Lung (tissue), 12 donors: ENCODE data around the gene ETV7. TPM values are rescaled to one million over a fixed set of nuclear protein-coding genes. Genes with fewer than 3 reads are reported as not detected.

Source experiments
- ATAC-seq: fragments of 200-7000 bp; cut with Tn5 transposase; one replicate; pipeline ENCODE4 v1.9.1; 2020; ENCODE audit warnings: moderate number of reproducible peaks; ENCODE audit not compliant: insufficient read depth, low FRiP score
- DNase-seq, 3 donors: peaks; one replicate each; pipeline ENCODE4 v3.0.0-alpha.2; 2013 to 2017
- H3K27ac ChIP-seq, 2 donors: one replicate each; pipeline ENCODE4 v1.5.1; 2013; ENCODE audit warnings: mild to moderate bottlenecking in 2 of 2, moderate library complexity in 2 of 2, control low read depth in 1 of 2, inconsistent platforms in 1 of 2, low read depth in 1 of 2, low read length in 1 of 2
- H3K27me3 ChIP-seq, 3 donors: one replicate each; pipeline ENCODE4 v1.5.1; 2013; ENCODE audit warnings: low read length in 2 of 3; ENCODE audit not compliant: control insufficient read depth in 3 of 3, insufficient read depth in 3 of 3
- H3K36me3 ChIP-seq, 4 donors: one replicate each; pipeline ENCODE4 v1.5.1; 2013; ENCODE audit warnings: low read length in 4 of 4, mild to moderate bottlenecking in 1 of 4, moderate library complexity in 1 of 4; ENCODE audit not compliant: control insufficient read depth in 4 of 4, insufficient read depth in 4 of 4
- H3K4me1 ChIP-seq, 5 donors: one replicate each; pipeline ENCODE4 v1.5.1; 2013; ENCODE audit warnings: low read length in 5 of 5, mild to moderate bottlenecking in 2 of 5, moderate library complexity in 1 of 5; ENCODE audit not compliant: control insufficient read depth in 5 of 5, insufficient read depth in 5 of 5
- H3K4me3 ChIP-seq: one replicate; pipeline ENCODE4 v1.5.1; 2013; ENCODE audit warnings: mild to moderate bottlenecking, control low read depth, moderate library complexity
- H3K9ac ChIP-seq, 2 donors: one replicate each; pipeline ENCODE4 v1.5.1; 2013; ENCODE audit warnings: low read length in 2 of 2, control low read depth in 1 of 2; ENCODE audit not compliant: insufficient read depth in 1 of 2
- H3K9me3 ChIP-seq, 4 donors: one replicate each; pipeline ENCODE4 v1.5.1; 2013; ENCODE audit warnings: low read length in 3 of 4, mild to moderate bottlenecking in 1 of 4, moderate library complexity in 1 of 4; ENCODE audit not compliant: control insufficient read depth in 4 of 4, insufficient read depth in 3 of 4
- CTCF ChIP-seq: IDR thresholded peaks from 2 replicates; pipeline ENCODE4 v1.5.1; 2012; ENCODE audit warnings: mild to moderate bottlenecking; ENCODE audit errors: control extremely low read depth, extremely low read depth
- WGBS, 2 donors: extraction: QIAGEN DNeasy Blood & Tissue Kit; methylation state at CpG; one replicate each; pipeline ENCODE4 v1.1.7; 2013; 5-methylcytosine and 5-hydroxymethylcytosine counted together
- polyA plus RNA-seq, 2 donors: library from polyadenylated mRNA; stranded (reverse); fragments of 200-250 nt; gene quantifications; one replicate each; pipeline ENCODE4 v1.2.1, GENCODE V29; 2013
- total RNA-seq, 2 donors: library from RNA; depleted of rRNA in 1 of 2; stranded (reverse); fragments of >200 nt in 1 of 2; gene quantifications; one replicate each; pipeline ENCODE4 v1.2.1, GENCODE V29; 2014 to 2021
- donor health status: control.
- donor health status: control.
- donor health status: Bipolar disorder and iron deficiency.
- donor health status: healthy.
- donor health status: DM: yes; HTN: yes; CAD: no.

Gene ETV7
- total and polyA plus RNA-seq, 4 donors, result 1.4 to 6.6 (median 3.6) TPM

GRCh38 chr6:36373368-36374019 lies 14.0 kb downstream of the ETV7 start:
- ATAC-seq, result no peak

GRCh38 chr6:36372088-36372487 lies 15.4 kb downstream of the ETV7 start:
- peaks cover 0 to 8% (median 0%) of the 10 kb centered on the region in 4 donors for H3K36me3 ChIP-seq
- 98% methylated on average over 6 of the region's 6 CpGs for WGBS, 2 donors
- H3K4me3 ChIP-seq, result no peak overlapping the region
- no peaks in the 10 kb centered on the region for H3K4me1 ChIP-seq
- TF ChIP-seq CTCF, result no peak
- no peak for ATAC-seq
- no peak for DNase-seq
- H3K9me3 ChIP-seq, result no peaks in the 10 kb centered on the region
- no peak overlapping the region for H3K27ac ChIP-seq
- no peak overlapping the region for H3K9ac ChIP-seq
- peaks cover 0 to 6% (median 0%) of the 10 kb centered on the region in 3 donors for H3K27me3 ChIP-seq

More at GRCh38 chr6:36373368-36374019, 14.0 kb downstream of the ETV7 start:
- TF ChIP-seq CTCF, result no peak
- Histone ChIP-seq H3K4me1 (no peaks in the 10 kb centered on the region), H3K9me3 (no peaks in the 10 kb centered on the region), H3K27me3 (peaks cover 0 to 6% (median 0%) of the 10 kb centered on the region in 3 donors), H3K9ac (no peak overlapping the region), H3K36me3 (peaks cover 0 to 8% (median 0%) of the 10 kb centered on the region in 4 donors), H3K4me3 (no peak overlapping the region), H3K27ac (no peak overlapping the region)
- no peak for DNase-seq
- 58 to 71% methylated on average over 15 of the region's 15 CpGs for WGBS, 2 donors

- no peak overlapping the region for H3K4me3 ChIP-seq
- no peak for TF ChIP-seq CTCF
- H3K4me1 ChIP-seq, result no peaks in the 10 kb centered on the region
- H3K27me3 ChIP-seq, result peaks cover 0 to 6% (median 0%) of the 10 kb centered on the region in 3 donors
- no peak overlapping the region for H3K9ac ChIP-seq
- peaks cover 0 to 8% (median 0%) of the 10 kb centered on the region in 4 donors for H3K36me3 ChIP-seq
- DNase-seq (no peak), ATAC-seq (no peak)
- no peak overlapping the region for H3K27ac ChIP-seq
- no peaks in the 10 kb centered on the region for H3K9me3 ChIP-seq
- 95 to 98% methylated on average over 9 of the region's 9 CpGs for WGBS, 2 donors
Measured at GRCh38 chr6:36371211-36371610, 16.3 kb downstream of the ETV7 start.

- H3K4me3 ChIP-seq, result no peak overlapping the region
- no peak overlapping the region for H3K9ac ChIP-seq
- TF ChIP-seq CTCF, result no peak
- WGBS, 2 donors, result 100% methylated on average over 2 of the region's 2 CpGs
- H3K27me3 ChIP-seq, result peaks cover 0 to 6% (median 0%) of the 10 kb centered on the region in 3 donors
- peaks cover 0 to 8% (median 0%) of the 10 kb centered on the region in 4 donors for H3K36me3 ChIP-seq
- ATAC-seq (no peak), DNase-seq (no peak)
- H3K27ac ChIP-seq, result no peak overlapping the region
- H3K9me3 ChIP-seq, result no peaks in the 10 kb centered on the region
- H3K4me1 ChIP-seq, result no peaks in the 10 kb centered on the region
Measured at GRCh38 chr6:36370638-36371037, 16.8 kb downstream of the ETV7 start.
